GM21360 (cell line): ENCODE data around the gene NUBP1.
"Not testable (repeated sequence)": the region's sequence is repeated elsewhere in the genome, so short reads cannot be mapped to it uniquely, and the experiment has no call there.

ENCODE experiments used
- ATAC-seq: cut with Tn5 transposase; IDR thresholded peaks from one replicate; pipeline ENCODE4 v1.9.1; 2021; ENCODE audit warnings: mild to moderate bottlenecking, moderate library complexity; ENCODE audit not compliant: unreplicated experiment

NUBP1 gene

GRCh38 chr16:10743610-10744369 lies at the start of gene NUBP1:
TSS of gene NUBP1 (plus strand) at chr16:10743842. CDS start at chr16:10743864, 22 bp downstream.
- peak; percentile 84 for ATAC-seq

GRCh38 chr16:10693889-10694288 lies 49.8 kb upstream of the NUBP1 start:
- ATAC-seq, result no peak

- no peak for ATAC-seq
Measured at GRCh38 chr16:10694306-10694705, 49.3 kb upstream of the NUBP1 start.

GRCh38 chr16:10694830-10695229 lies 48.8 kb upstream of the NUBP1 start, which contains the start of gene TEKT5:
TSS of gene TEKT5 (minus strand) at chr16:10694930. CDS start at chr16:10694873, 57 bp downstream.
- ATAC-seq, result no peak

- ATAC-seq, result no peak
Measured at GRCh38 chr16:10699756-10700155, 43.9 kb upstream of the NUBP1 start.

- ATAC-seq, result no peak
Measured at GRCh38 chr16:10708969-10709368, 34.7 kb upstream of the NUBP1 start.

- ATAC-seq, result no peak
Measured at GRCh38 chr16:10728003-10728887, 15.4 kb upstream of the NUBP1 start.

- ATAC-seq, result no peak
Measured at GRCh38 chr16:10729104-10730048, 14.3 kb upstream of the NUBP1 start.

GRCh38 chr16:10731790-10732189 lies 11.9 kb upstream of the NUBP1 start:
- ATAC-seq, result no peak

GRCh38 chr16:10737068-10737625 lies 6.5 kb upstream of the NUBP1 start:
- ATAC-seq, result no peak

- peak; percentile 58 for ATAC-seq
Measured at GRCh38 chr16:10738231-10739077, 5.2 kb upstream of the NUBP1 start.

- ATAC-seq, result no peak
Measured at GRCh38 chr16:10740000-10740844, 3.4 kb upstream of the NUBP1 start.

GRCh38 chr16:10740845-10741208 lies 2.8 kb upstream of the NUBP1 start:
- ATAC-seq, result no peak

GRCh38 chr16:10741249-10741648 lies 2.4 kb upstream of the NUBP1 start:
- ATAC-seq, result not testable (repeated sequence)

- no peak for ATAC-seq
Measured at GRCh38 chr16:10741844-10742243, 1.8 kb upstream of the NUBP1 start.

GRCh38 chr16:10743227-10743609 lies 424 bp upstream of the NUBP1 start:
- no peak for ATAC-seq

GRCh38 chr16:10744370-10745030 lies 858 bp downstream of the NUBP1 start:
- no peak for ATAC-seq

GRCh38 chr16:10745841-10746240 lies 2.2 kb downstream of the NUBP1 start:
- no peak for ATAC-seq
